AG09309 (cell line): Measurements from ENCODE around the gene PLXNA2.
A peak's percentile ranks its signal among the peaks of the same experiment; 100 is the strongest.

ENCODE experiments used
- DNase-seq: peaks from one replicate; pipeline ENCODE4 v3.0.0-alpha.2; 2010; ENCODE audit warnings: low read depth
- H3K4me3 ChIP-seq: 2 replicates; pipeline ENCODE4 v1.5.1; 2011; ENCODE audit warnings: mild to moderate bottlenecking, low read depth, low read length, moderate library complexity; ENCODE audit not compliant: control insufficient read depth
- CTCF ChIP-seq: IDR thresholded peaks from 2 replicates; pipeline ENCODE4 v1.5.1; 2011; ENCODE audit warnings: mild to moderate bottlenecking, low read depth, low read length, inconsistent platforms; ENCODE audit not compliant: insufficient read depth, control insufficient read depth; ENCODE audit errors: missing control alignments

The PLXNA2 gene

GRCh38 chr1:207985996-207986395 is 258.2 kb downstream of the PLXNA2 start:
- no peak for DNase-seq
- no peak overlapping the region for H3K4me3 ChIP-seq
- no peak for TF ChIP-seq CTCF

DNA sequence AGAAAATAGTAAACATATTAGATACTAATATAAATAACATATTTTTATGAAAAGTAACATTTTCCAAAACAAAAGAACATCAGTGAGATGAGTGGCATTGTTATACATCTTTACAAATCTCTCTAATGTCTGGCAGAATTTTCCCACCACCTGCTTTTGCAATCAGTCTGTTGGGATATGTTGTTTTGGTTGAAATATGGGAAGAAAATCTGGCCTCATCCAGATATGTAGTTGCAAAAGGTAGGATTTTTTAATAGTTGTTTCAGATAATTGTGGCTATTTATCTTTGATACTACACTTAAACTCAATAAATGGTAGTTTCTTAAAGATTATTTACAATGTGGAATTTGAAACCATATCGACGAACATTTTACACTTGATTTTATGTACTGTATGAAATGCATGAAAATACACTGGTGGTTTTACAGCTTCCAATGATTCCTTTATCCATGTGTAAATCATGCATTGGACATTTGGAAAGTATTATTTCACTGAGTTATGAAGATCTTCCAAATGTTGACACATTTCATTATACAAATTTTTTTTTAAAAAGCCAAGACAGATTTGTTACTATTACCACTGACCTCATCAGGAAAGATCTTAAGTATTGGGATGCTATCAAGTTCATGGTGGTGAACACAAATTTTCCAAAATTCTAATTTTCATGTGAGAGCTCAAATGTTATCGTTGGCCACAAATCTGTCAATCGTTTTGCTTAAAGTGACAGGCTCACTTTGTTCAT is 259.2 kb downstream of the PLXNA2 start:
- no peak overlapping the region for H3K4me3 ChIP-seq
- TF ChIP-seq CTCF: no peak
- no peak for DNase-seq

DNA sequence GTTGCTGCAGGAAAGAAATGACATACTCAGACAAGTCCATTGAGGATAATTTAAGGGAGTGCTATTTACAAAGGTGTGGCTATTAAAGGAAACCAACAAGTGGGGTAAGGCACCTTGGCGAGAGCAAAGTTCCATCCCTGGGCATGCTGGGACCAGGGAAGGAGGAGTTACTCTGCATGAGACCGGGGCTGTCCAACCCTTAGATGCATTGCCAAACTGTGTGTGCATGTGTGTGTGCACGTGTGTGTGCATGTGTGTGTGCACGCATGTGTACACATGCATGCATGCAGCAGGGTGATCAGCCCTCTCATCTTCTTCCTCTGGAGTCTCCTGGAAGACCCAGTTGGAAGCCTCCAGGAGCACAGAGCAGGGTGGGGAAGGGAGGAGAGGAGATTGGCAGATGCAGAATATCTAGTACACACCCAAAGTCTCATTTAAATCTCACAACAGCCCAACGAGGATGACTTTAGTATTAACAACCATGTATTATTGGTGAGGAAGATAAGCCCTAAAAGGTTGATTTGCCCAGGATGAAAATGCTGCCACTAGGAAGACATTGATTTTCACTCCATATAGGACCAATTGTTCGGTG is 261.0 kb downstream of the PLXNA2 start:
- no peak for DNase-seq
- TF ChIP-seq CTCF: no peak
- no peak overlapping the region for H3K4me3 ChIP-seq

GRCh38 chr1:207981976-207982375 is 262.2 kb downstream of the PLXNA2 start:
- TF ChIP-seq CTCF: peak; percentile 47
- DNase-seq: no peak
- no peak overlapping the region for H3K4me3 ChIP-seq

DNA sequence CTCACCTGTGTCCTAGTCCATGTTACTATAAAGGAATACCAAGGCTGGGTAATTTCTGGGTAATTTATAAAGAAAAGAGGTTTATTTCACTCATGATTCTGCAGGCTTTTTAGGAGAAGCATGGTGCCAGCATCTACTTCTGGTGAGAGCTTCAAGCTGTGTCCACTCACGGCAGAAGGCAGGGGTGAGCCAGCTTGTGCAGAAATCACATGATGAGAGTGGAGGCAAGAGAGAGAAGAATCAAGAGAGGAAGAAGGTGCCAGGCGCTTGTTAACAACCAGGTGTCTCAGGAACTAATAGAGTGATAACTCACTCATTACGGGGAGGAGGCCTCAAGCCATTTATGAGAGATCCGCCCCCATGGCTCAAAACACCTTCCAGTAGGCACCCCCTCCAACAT is 265.7 kb downstream of the PLXNA2 start:
- DNase-seq: no peak
- no peak overlapping the region for H3K4me3 ChIP-seq
- TF ChIP-seq CTCF: no peak

DNA sequence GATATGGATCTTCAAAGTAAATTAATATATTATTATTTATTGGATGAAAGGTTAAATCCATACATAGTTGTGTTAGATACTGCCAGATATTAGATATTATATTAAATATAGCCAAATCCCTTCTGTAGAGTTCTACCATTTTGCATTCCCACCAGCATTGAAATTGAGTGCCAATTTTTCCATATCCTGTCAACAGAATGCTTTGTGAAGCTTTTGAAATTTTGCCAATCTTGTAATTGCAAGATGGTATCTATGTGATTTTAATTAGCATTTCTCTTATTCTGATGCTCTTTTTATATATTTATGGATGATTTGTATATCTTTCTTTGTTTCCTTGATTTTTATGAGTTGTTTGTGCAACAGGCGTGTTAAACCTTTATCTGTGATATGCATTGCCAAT is 266.3 kb downstream of the PLXNA2 start:
- no peak overlapping the region for H3K4me3 ChIP-seq
- no peak for TF ChIP-seq CTCF
- DNase-seq: no peak
